HG03159 (cell line): ENCODE data around the gene ZIC2.

Source experiments
- ATAC-seq: cut with Tn5 transposase; IDR thresholded peaks from one replicate; pipeline ENCODE4 v1.9.1; 2021; ENCODE audit warnings: mild to moderate bottlenecking, moderate library complexity; ENCODE audit not compliant: unreplicated experiment

ZIC2 gene

DNA sequence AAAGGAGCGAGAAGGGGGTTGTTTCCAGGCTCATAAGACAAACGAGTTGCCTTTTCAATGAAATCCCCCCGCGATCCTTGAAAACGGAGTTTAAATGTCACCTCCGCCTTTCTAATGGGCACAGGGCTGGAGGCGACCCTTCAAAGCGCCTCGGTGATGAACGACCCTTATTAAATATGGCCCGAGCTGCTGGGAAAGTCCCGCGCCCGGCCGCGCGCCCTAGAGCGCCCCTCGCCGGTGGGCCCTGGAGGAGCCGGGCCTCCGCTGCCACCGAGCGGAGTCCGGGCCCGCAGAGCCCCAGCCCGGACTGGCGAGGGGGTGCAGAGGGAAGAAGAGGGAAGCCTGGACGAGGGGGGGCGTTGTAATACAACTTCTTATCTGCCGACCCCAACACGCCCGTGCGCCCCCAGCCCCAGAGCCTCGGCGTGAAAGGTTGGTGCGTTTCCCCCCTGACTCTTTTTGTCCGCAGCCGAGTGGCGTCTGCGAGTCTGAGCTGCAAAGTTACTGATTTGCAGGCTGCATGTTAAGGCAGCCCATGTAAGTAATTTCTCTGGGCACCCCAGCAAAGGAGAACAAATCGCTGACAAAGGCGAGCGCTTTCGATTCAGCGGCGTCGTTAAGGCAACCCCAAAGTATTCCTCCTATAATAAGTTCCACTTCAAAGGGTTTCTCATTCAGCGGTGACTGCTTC lies 21.9 kb upstream of the ZIC2 start:
- no peak for ATAC-seq

GRCh38 chr13:99960663-99961311 lies 20.8 kb upstream of the ZIC2 start:
- ATAC-seq, result no peak

GRCh38 chr13:99961636-99962035 lies 19.9 kb upstream of the ZIC2 start:
- no peak for ATAC-seq

DNA sequence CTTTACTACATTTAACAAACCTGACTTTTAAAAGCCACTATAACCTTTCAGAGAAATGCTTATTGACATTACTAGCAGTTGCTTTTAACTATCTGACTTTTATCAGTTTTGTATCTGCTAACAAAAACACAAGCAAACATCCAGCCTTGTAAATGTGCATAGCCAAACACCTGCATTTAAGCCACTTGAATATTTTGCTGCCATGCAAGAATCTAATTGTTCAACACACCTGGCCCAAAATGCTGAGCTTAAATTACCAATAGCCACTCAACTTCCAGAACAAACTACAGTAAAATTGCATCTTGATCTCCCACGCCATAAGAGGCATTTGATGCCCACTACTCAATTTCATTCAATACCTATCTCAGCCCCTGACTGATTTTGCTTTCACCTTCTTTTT lies 19.3 kb upstream of the ZIC2 start:
- no peak for ATAC-seq

DNA sequence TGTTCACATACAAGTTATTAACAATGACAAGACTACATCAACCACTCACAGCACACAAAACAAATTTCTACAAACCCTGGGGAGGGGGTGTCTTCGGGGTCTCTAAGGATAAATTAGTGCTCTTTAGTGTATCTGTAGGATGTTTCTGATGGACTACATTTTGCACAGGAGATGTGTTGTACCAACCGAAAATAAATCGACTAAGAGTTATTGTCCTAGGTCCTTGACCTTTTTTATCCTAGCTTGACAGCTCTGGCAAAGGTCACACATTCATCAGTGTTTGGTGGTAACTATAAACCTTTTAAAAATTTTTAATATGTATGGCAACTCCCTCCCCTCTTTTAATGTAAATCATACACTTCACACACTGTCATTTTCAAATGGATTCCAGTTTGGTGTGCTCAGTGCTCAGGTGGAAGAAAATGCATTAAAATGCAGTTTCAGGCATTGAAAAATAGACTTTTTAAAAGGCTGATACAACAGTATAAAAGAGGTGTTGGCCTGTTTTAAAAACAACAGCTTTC lies 17.7 kb upstream of the ZIC2 start:
- ATAC-seq, result no peak

DNA sequence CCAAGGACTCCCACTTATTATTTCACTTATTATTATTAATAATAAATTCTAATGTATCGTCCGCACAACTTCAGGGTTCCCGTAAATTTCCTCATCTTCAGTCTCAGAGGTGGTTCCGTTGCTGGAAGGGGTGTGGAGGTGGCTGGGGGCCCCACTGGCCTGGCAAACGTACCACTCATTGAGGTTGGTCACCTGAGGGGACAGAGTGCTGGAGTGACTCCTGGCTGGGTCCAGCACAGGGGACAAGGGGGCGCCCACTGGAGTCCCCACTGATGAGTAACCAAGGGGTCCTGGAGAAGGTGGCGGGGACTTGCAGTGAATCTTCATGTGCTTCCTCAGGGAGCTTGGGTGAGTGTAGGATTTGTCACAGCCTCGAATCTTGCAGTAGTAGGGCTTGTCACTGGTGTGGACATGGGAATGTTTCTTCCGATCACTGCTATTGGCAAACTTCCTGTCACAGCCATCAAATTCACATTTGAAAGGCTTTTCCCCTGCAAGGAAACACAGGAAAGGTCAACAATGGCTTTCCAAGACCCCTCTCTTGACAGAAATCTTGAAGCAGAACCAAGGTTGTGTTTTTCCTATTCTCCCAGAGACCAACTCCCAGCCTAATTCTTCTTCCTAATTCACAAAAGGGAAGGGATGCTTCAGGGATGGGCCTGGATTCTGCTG lies 16.1 kb upstream of the ZIC2 start:
- ATAC-seq, result no peak

DNA sequence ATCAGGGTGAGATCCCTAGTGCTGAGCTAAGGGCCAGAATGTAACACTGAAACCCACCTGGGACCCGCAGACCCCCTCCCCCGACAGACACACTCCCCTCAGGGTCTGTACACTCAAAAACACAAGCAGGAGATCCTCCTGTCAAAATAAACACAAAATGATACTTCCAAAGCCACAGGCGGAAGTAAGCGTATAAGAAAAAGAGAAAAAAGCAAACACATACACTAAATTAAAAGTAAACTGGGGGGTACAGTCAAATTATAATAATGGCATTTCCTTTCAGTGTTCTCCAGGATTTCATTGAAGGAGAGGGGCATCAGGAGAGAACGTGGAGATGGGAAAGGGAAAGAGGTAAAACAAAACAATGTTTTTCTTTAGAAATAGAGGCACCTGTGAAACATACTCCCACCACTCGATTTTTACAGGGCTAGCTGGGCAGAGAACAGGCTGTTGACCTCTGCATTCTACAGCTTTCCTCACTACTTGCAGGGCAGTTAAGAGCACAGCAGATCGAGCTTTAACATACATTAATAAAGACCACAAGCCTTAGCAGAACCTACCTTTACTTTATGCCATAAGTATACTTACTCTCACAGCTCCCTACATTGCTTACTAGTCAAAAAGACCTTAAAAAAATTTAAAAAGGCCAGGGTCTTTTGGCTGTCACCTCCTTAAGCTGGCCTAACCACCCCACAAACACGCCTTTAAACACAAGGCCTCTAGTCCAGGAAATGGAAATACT lies 15.3 kb upstream of the ZIC2 start:
- ATAC-seq, result no peak

- ATAC-seq, result no peak
Measured at GRCh38 chr13:99967498-99967868, 14.1 kb upstream of the ZIC2 start.

DNA sequence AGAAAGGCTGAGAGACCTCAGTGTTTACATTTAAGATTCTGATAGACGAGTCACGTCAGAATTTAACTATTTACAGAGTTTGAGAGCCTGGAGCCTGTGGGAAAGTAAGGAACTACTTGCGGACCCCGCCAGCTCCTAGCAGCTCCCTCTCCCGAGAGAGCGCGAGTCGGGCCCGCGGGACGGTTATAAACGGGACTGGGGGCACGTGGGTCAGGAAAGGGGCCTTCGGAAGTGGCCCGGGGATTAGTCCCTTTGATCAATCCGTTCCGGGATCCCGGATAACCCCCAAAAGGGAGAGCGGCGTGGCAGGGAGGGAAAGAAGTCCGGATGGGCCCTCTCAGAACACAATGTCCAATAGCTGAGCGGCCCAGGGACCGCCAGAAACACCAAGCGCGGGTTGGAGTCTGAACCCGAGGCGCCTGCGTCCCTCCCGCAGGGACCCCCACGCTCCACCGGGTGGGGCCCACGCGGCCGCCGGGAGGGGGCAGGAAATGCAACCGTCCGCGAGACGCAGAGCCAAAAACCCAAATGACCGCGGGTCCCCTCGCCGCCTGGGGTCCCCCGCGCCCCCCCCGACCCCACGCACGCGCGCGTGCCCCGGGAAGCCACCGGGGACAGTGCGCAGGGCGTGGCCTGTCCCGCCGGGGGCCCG lies 13.6 kb upstream of the ZIC2 start:
- no peak for ATAC-seq

DNA sequence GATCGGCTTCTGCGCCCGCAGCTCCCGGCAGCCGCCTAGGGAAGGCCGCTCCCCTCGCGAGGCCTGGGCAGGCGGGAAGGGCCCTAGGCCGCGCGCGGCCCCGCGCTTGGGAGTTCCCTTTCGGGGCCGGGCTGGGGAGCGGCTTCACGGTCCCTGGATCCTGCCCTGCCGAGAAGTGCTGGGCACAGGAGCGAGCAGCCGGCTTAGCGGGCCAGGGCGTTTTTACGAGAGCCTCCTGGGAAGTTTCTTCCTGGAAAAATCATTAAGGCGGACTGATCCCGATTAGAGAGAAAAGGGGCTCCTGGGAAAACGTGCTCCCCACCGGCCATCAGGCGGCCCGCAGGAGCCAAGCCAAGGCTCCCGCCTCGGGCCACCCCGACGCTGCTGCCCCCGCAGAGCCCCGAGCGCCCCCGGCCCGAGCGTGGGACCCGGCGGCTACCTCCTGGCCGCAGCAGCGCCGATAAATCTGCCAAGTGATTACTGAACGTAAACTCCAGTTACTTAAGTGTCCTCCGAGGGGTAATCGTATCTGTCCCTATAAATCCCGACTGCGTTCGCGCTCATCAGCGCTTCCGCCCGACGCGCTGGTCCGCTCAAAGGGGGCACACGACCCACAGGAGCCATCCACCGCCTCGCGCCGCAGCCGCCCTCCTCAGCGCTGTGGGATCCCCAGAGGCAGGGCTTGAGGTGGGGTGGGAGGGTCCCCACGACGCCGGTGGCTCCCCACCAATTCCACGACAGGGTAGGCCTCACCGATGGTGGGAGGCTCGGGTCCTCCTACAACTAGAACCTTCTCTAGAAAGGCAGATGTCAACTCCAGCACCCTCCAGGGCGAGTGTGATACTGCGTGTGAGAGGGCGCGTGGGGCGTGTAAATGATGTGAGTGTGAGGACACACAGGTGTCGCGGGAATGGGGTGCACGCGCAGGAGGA lies 12.8 kb upstream of the ZIC2 start:
- no peak for ATAC-seq

DNA sequence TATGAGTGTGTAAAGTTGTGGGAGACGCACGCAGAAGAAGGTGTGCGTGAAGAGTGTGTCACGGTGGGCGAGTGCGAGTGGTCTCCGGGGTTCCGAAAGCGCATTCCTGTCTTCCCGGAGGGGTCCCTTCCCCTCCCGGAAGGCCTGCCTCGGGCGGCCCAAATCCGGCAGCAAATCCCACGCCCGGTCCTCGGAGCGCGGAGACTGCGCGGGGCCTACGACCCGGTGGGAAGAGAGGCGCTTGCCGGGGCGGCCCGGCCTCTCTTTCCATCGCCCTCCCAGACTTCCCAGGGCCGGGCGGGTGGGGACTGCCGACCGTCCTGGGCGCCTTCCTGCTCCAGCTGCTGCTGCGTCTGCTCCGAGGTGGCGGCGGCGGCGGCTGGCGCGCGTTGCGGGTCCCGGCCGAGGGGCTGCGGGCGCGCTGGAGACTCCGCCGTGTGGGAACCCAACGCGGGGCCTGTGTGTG lies 12.1 kb upstream of the ZIC2 start:
- ATAC-seq, result no peak

GRCh38 chr13:99969919-99970650 lies 11.5 kb upstream of the ZIC2 start:
- ATAC-seq, result no peak

DNA sequence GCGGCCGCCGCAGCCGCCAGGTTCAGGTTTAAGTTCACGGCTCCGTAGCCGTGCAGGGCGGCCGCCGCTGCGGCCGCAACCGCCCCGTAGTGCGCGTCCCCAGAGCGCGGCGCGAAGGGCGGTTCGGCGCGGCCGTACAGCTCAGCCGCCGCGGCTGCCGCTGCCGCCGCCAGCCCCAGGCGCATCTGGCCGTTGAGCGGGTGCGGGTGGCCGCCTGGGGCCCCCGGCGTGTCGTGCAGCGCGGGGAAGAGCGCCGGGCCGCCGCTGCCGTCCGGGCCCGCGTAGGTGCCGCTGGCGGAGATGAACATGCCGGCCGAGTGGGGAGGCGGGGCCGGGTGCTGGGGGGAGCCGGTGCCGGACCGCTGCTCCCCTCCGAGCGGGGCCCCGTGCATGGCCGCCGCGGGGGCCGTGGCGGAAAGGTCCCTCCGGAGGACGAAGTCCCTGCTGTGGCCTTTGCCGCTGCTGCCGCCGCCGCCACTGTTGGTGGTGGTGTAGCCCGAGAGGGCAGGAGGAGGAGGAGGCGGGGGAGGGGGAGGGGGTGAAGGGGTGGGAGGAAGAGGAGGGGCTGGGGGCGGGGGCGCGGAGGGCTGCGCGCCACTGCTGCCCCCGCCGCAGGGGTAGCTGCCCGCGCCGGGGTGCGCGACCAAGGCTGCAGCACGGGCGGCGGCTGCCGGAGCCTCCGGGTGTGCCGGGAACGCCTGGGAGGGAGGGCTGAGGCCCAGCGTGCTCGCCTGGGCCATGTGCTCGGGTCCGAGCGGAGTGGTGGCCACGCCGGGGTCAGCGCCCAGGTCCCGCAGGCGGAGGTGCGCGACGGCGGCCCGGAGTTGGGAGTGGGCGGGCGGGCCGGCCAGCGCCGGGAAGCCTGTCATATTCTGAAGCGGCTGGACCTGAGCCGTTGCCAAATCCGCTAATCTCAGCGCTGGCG lies 10.7 kb upstream of the ZIC2 start:
- no peak for ATAC-seq

GRCh38 chr13:99971576-99972189 lies 9.9 kb upstream of the ZIC2 start, which contains the start of gene ZIC5:
ZIC5 (minus strand) TSS chr13:99971767; CDS start chr13:99971603, 164 bp downstream.
- ATAC-seq, result no peak

- ATAC-seq, result no peak
Measured at GRCh38 chr13:99972190-99972731, 9.3 kb upstream of the ZIC2 start.

DNA sequence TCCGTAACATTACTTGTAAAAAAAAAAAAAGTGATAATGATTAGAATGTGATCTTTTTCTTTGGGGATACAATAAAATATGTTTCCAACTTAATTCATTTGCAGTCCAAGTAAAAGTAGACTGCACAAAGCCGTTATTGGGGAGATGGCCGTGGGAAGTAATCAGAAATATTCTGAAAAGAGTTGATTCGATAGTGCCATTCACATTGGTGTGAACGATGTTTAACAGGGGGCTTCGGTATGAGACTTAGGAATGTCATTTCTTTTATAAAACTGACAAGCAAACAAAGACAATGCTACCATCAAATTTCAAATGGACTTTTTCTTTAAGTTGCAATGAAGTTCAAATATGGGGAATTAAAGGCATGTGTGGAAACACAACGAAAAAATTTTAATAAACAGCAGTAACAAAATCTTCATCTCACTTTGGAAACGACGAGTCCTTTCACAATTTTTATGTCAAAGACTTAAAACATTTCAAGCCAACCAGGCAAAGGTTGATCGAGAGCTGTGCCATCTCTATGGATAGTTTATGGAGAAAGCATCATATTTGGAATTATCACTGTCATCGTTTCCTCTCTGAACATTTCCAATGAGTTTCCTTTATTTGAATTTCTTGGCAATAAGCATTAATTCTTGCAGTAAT lies 8.3 kb upstream of the ZIC2 start:
- no peak for ATAC-seq

- no peak for ATAC-seq
Measured at GRCh38 chr13:99973808-99974185, 7.8 kb upstream of the ZIC2 start.
